Ovary (tissue), 9 donors: ENCODE results near the gene COX4I1. TPM values are rescaled to one million over a fixed set of nuclear protein-coding genes. Genes with fewer than 3 reads are reported as not detected.

Experiments used
- DNase-seq, 5 donors: peaks; one replicate each; pipeline ENCODE4 v3.0.0-alpha.2; 2019 to 2020
- H3K27ac ChIP-seq, 2 donors: fragments of 200-600 bp; one replicate each; pipeline versions ENCODE4 v1.5.1 to v1.8.0; 2019 to 2022
- H3K27me3 ChIP-seq: fragments of 200-600 bp; one replicate; pipeline ENCODE4 v1.8.0; 2022
- H3K36me3 ChIP-seq: fragments of 200-600 bp; sonication (generic); one replicate; pipeline ENCODE4 v1.5.1; 2019
- H3K4me1 ChIP-seq: one replicate; pipeline ENCODE4 v1.8.1; 2013; ENCODE audit warnings: mild to moderate bottlenecking, moderate library complexity; ENCODE audit not compliant: insufficient read depth
- H3K4me3 ChIP-seq: fragments of 200-600 bp; sonication (generic); one replicate; pipeline ENCODE4 v1.5.1; 2017
- H3K9me3 ChIP-seq, 2 donors: fragments of 200-600 bp in 1 of 2; sonication (generic) in 1 of 2; one replicate each; pipeline versions ENCODE4 v1.5.1 to v1.8.1; 2013 to 2019; ENCODE audit warnings: mild to moderate bottlenecking in 1 of 2, moderate library complexity in 1 of 2
- EP300 ChIP-seq: sonication (generic); formaldehyde crosslinking; IDR thresholded peaks from one replicate; pipeline ENCODE4 v1.6.1; 2017; ENCODE audit warnings: antibody characterized with exemption
- POLR2A ChIP-seq: fragments of 450-650 bp; IDR thresholded peaks from one replicate; pipeline ENCODE4 v1.6.1; 2017; ENCODE audit warnings: antibody characterized with exemption, mild to moderate bottlenecking, moderate library complexity
- WGBS, 3 donors: extraction: QIAGEN DNeasy Blood & Tissue Kit in 1 of 3; methylation state at CpG; one replicate each; pipeline versions ENCODE4 v1.1.5 to v1.1.7; 2013 to 2017; 5-methylcytosine and 5-hydroxymethylcytosine counted together
- intact Hi-C, 4 donors: fragments of 100-400 bp; cut with DNase I; formaldehyde crosslinking; loops; one replicate each; pipeline versions ENCODE4 v1.11.0 to v1.15.1; 2022 to 2023
- polyA plus RNA-seq, 2 donors: library from polyadenylated mRNA; stranded (reverse); fragments of 200-250 nt in 1 of 2; fragments of 350-450 nt in 1 of 2; fragmentation: Illumina TruSeq in 1 of 2; extraction: RNeasy Lipid Tissue Mini Kit (QIAGEN cat#74804) in 1 of 2; gene quantifications; one replicate each; pipeline ENCODE4 v1.2.3, GENCODE V29; 2013 to 2014
- total RNA-seq, 7 donors: library from RNA; depleted of rRNA in 2 of 7; stranded (reverse); fragments of >200 nt in 2 of 7; fragmentation: NEBNext Ultra II Directional in 3 of 7; extraction: Animal tissue kit (Norgen Biotek cat#: 25700) in 3 of 7; gene quantifications; one replicate each; pipeline versions ENCODE4 v1.1.0 to v1.2.4, GENCODE V29; 2016 to 2023
- TF ChIP-seq, protein P1 (sequence below), 3 donors: fragments of 450-650 bp in 2 of 3; fragments of 200-600 bp in 1 of 3; IDR thresholded peaks; one replicate each; pipeline versions ENCODE4 v1.5.1 to v1.8.0; 2016 to 2022; ENCODE audit warnings: antibody characterized with exemption in 3 of 3, mild to moderate bottlenecking in 1 of 3
- donor health status: DM: no; HTN: no; CAD: no; lungs with moderate emphysema.
- donor health status: DM: no; HTN: no; CAD: no.
- donor health status: Bipolar disorder and iron deficiency.
- donor health status: DM: yes; HTN: yes; CAD: no.
- donor health status: DM: no; HTN: no; CAD: no.
- donor health status: DM: yes; HTN: yes; CAD: no.

The COX4I1 gene
- total and polyA plus RNA-seq, 9 donors = 378 to 750 (median 471) TPM

DNA sequence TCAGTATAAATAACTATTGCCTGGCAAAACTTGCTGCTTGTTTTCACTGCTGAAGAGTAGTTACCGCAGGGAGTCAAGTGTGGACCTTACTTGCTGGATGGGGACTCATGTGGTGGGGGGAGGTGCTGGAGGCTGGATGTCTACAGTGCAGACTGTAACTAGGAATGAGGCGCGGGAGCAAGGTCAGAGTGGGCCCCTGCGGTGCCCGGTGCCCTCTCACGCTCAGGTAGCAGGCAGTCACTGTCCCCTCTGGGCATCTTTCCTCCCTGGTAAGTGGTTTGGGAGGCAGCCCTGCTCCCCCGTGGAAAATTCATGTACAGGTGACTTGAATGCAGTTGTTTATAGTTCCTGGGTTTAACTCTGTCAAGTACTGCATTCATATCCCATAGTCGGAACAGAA, 4.8 kb upstream of the COX4I1 start:
- no peak for DNase-seq
- no peak overlapping the region for H3K27ac ChIP-seq
- TF ChIP-seq POLR2A (no peak), EP300 (no peak)
- TF ChIP-seq, protein P1, sequence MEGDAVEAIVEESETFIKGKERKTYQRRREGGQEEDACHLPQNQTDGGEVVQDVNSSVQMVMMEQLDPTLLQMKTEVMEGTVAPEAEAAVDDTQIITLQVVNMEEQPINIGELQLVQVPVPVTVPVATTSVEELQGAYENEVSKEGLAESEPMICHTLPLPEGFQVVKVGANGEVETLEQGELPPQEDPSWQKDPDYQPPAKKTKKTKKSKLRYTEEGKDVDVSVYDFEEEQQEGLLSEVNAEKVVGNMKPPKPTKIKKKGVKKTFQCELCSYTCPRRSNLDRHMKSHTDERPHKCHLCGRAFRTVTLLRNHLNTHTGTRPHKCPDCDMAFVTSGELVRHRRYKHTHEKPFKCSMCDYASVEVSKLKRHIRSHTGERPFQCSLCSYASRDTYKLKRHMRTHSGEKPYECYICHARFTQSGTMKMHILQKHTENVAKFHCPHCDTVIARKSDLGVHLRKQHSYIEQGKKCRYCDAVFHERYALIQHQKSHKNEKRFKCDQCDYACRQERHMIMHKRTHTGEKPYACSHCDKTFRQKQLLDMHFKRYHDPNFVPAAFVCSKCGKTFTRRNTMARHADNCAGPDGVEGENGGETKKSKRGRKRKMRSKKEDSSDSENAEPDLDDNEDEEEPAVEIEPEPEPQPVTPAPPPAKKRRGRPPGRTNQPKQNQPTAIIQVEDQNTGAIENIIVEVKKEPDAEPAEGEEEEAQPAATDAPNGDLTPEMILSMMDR (IDR thresholded peaks at IDR 0.05) = no peak
- intact Hi-C loops = no loop called here
- 78 to 83% (median 80%) methylated on average over 8 of the region's 8 CpGs for WGBS, 3 donors
- no peaks in the 10 kb centered on the region for H3K9me3 ChIP-seq
- H3K27me3 ChIP-seq = no peaks in the 10 kb centered on the region
- H3K4me1 ChIP-seq = peaks cover 7% of the 10 kb centered on the region
- no peak overlapping the region for H3K4me3 ChIP-seq
- no peaks in the 10 kb centered on the region for H3K36me3 ChIP-seq

DNA sequence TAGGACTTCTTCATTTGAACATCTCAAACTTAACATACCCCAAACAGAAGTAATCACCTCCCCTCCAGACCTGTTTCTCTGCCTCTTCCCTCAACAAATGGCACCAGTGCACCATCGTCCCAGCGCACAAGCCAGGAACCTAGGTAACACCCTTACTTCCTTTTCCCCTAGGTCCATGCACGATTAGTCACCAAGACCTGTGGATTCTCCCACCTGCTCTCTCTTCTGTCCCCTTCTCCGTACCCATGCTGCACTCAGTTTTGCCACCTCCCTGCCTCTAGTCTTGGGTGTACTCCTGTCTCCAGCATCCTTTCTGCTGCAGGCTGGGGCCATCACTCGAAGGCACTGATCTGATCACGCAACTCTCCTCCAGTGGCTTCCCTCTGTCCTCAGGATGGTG, 3.3 kb upstream of the COX4I1 start:
- Histone ChIP-seq H3K4me3 (no peak overlapping the region), H3K27ac (no peak overlapping the region), H3K9me3 (no peaks in the 10 kb centered on the region), H3K36me3 (no peaks in the 10 kb centered on the region), H3K4me1 (peaks cover 11% of the 10 kb centered on the region), H3K27me3 (no peaks in the 10 kb centered on the region)
- WGBS, 3 donors = 85 to 91% (median 90%) methylated on average over 6 of the region's 6 CpGs
- TF ChIP-seq EP300 = no peak
- TF ChIP-seq, protein P1 (IDR thresholded peaks at IDR 0.05) = no peak
- TF ChIP-seq POLR2A = no peak
- DNase-seq = no peak
- intact Hi-C loops = no loop called here

DNA sequence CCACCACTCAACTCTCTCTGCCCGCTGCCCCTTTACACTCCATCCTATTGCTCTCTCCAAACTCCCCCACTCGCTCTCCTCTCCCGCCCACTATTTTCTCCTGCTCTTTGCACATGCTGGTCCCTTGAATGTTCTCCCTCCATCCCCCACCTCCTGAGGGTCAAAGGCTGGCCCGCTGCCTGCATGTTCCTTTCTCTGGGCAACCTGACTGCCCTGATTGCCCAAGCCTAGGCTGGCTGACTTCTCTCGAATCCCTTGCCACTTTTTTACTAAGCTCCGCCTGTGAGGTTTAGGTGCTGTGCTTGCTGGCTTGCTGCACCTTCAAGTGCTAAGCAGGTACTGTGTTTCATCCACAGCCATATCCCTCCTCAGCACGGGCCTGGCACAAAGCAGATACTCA, 2.9 kb upstream of the COX4I1 start:
- no peaks in the 10 kb centered on the region for H3K9me3 ChIP-seq
- DNase-seq = no peak
- H3K27me3 ChIP-seq = no peaks in the 10 kb centered on the region
- intact Hi-C loops = no loop called here
- 85 to 90% (median 89%) methylated on average over 7 of the region's 7 CpGs for WGBS, 3 donors
- TF ChIP-seq, protein P1 (IDR thresholded peaks at IDR 0.05) = no peak
- TF ChIP-seq EP300 = no peak
- TF ChIP-seq POLR2A = no peak
- H3K27ac ChIP-seq = no peak overlapping the region
- H3K4me3 ChIP-seq = no peak overlapping the region
- H3K4me1 ChIP-seq = peaks cover 11% of the 10 kb centered on the region
- no peaks in the 10 kb centered on the region for H3K36me3 ChIP-seq

DNA sequence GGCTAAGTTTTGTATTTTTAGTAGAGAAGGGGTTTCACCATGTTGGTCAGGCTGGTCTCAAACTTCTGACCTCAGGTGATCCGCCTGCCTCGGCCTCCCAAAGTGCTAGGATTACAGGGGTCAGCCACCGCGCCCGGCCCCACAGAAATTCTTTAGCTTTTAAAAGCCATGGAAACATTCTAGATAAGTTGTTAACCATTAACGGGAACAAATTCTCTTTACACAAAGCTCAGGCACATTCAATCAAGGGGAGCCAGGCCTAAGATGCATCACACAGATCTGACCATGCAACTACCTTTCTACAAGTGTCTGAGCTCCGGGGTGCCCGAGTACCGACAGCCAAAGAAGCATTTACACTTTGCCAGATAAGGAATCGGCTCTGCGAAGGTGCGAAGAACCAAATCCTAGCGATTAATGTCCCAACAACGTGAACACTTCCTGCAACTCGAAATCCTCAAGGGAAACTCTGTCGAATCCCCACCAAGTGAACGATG, 1.2 kb upstream of the COX4I1 start:
- no peaks in the 10 kb centered on the region for H3K36me3 ChIP-seq
- TF ChIP-seq, protein P1 (IDR thresholded peaks at IDR 0.05) = no peak
- no peak for TF ChIP-seq EP300
- TF ChIP-seq POLR2A = no peak
- no peak overlapping the region for H3K27ac ChIP-seq
- no peaks in the 10 kb centered on the region for H3K9me3 ChIP-seq
- WGBS, 3 donors = 11 to 23% (median 12%) methylated on average over 17 of the region's 17 CpGs
- H3K4me1 ChIP-seq = peaks cover 11% of the 10 kb centered on the region
- no peaks in the 10 kb centered on the region for H3K27me3 ChIP-seq
- no peak for DNase-seq
- intact Hi-C loops = no loop called here
- peak overlapping the region; percentile 87 for H3K4me3 ChIP-seq
